SK-N-SH treated with all-trans-retinoic acid at 6 μM for 48 hours (cell line): ENCODE measurements around the gene THTPA.

Experiments used
- ATAC-seq: fragments of 200-7000 bp; cut with Tn5 transposase; 3 replicates; pipeline ENCODE4 v1.9.1; 2020; ENCODE audit warnings: mild to moderate bottlenecking, moderate library complexity
- BACH2 ChIP-seq: fragments of 250-450 bp; sonication (Bioruptor Pico); IDR thresholded peaks from 2 replicates; pipeline ENCODE4 v1.9.0; 2021; ENCODE audit warnings: mild to moderate bottlenecking, borderline replicate concordance
- CSRNP3 ChIP-seq: fragments of 250-450 bp; sonication (Bioruptor Pico); IDR thresholded peaks from 2 replicates; pipeline ENCODE4 v1.5.1; 2021; ENCODE audit warnings: mild to moderate bottlenecking, moderate library complexity
- ESRRG ChIP-seq: fragments of 250-450 bp; sonication (Bioruptor Pico); IDR thresholded peaks from 2 replicates; pipeline ENCODE4 v1.6.1; 2021; ENCODE audit warnings: mild to moderate bottlenecking
- GLIS3 ChIP-seq: fragments of 250-450 bp; sonication (Bioruptor Pico); IDR thresholded peaks from 2 replicates; pipeline ENCODE4 v1.5.0; 2020; ENCODE audit warnings: mild to moderate bottlenecking, moderate library complexity
- POU6F1 ChIP-seq: fragments of 250-450 bp; sonication (Bioruptor Pico); IDR thresholded peaks from 2 replicates; pipeline ENCODE4 v1.8.0; 2021; ENCODE audit warnings: low read depth, mild to moderate bottlenecking, moderate library complexity, borderline replicate concordance
- SNAI2 ChIP-seq: fragments of 250-450 bp; sonication (Bioruptor Pico); IDR thresholded peaks from 2 replicates; pipeline ENCODE4 v1.5.0; 2020; ENCODE audit warnings: mild to moderate bottlenecking, moderate library complexity
- TOX ChIP-seq: fragments of 250-450 bp; sonication (Bioruptor Pico); IDR thresholded peaks from 2 replicates; pipeline ENCODE4 v1.8.0; 2021; ENCODE audit warnings: mild to moderate bottlenecking, moderate library complexity, borderline replicate concordance
- ZC3H10 ChIP-seq: fragments of 250-450 bp; sonication (Bioruptor Pico); IDR thresholded peaks from 2 replicates; pipeline ENCODE4 v1.5.1; 2021; ENCODE audit warnings: mild to moderate bottlenecking, moderate library complexity
- ZFP30 ChIP-seq: fragments of 450-650 bp; formaldehyde crosslinking; IDR thresholded peaks from 2 replicates; pipeline ENCODE4 v1.5.0; 2022; ENCODE audit warnings: mild to moderate bottlenecking, moderate library complexity
- ZNF70 ChIP-seq: fragments of 450-650 bp; formaldehyde crosslinking; IDR thresholded peaks from 2 replicates; pipeline ENCODE4 v1.5.0; 2020; ENCODE audit warnings: mild to moderate bottlenecking, moderate library complexity
- ZNF8 ChIP-seq: fragments of 450-650 bp; formaldehyde crosslinking; IDR thresholded peaks from 2 replicates; pipeline ENCODE4 v1.5.0; 2020; ENCODE audit warnings: mild to moderate bottlenecking, moderate library complexity
- TF ChIP-seq, protein P1 (sequence below): fragments of 250-450 bp; sonication (Bioruptor Pico); IDR thresholded peaks from 2 replicates; pipeline ENCODE4 v1.8.0; 2020; ENCODE audit warnings: mild to moderate bottlenecking, moderate library complexity, borderline replicate concordance
- TF ChIP-seq, protein P2 (sequence below): fragments of 250-450 bp; sonication (Bioruptor Pico); IDR thresholded peaks from 2 replicates; pipeline ENCODE4 v1.5.0; 2020; ENCODE audit warnings: mild to moderate bottlenecking, moderate library complexity

The THTPA gene

DNA sequence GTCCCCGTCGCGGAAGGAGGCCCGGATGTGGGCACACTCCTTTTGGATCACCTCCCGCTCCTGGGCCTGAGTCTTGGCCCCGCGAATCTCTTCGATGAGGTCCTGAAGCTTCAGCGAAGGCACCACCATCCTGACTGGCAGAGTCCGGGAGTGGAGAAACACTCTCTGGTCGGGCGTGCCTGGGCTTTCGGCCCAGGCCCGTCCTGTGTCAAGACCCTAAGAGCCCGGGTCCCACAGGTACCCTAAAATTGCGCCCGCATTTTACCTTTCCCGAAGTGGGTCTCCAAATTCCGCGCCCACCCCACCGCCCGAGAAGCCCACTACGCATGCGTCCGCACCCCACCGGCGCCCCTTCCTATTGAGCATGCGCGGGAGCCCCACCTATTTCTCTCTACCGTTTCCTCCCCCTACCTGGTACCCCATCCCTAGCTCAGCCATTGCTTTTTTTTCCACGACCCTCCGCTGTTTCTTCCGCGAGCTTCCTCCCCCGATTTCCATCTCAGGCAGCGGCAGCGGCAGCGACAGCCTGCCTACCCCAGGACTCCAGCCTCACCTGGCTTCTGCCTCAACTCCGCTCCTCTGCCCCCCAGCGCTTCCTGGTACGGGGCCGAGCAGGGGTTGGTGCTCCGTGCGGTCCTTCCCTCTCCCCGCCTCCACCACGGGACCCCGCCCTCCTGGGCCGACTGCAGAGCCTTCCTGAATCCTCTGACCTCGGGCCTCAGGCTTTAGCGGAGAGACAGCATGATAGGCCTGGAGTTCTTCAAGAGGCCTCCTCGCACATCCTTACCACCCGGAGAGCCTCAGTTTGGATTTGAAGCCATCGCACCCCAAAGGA, 11.3 kb downstream of the THTPA start, which contains the start of gene AP1G2:
AP1G2 (minus strand) TSS at position 606 of the 835 bp plus-strand sequence; CDS start at position 129, 477 bp downstream.
- no peak for TF ChIP-seq ZNF8 (CRISPR knock-in tag)
- TF ChIP-seq, protein P1, sequence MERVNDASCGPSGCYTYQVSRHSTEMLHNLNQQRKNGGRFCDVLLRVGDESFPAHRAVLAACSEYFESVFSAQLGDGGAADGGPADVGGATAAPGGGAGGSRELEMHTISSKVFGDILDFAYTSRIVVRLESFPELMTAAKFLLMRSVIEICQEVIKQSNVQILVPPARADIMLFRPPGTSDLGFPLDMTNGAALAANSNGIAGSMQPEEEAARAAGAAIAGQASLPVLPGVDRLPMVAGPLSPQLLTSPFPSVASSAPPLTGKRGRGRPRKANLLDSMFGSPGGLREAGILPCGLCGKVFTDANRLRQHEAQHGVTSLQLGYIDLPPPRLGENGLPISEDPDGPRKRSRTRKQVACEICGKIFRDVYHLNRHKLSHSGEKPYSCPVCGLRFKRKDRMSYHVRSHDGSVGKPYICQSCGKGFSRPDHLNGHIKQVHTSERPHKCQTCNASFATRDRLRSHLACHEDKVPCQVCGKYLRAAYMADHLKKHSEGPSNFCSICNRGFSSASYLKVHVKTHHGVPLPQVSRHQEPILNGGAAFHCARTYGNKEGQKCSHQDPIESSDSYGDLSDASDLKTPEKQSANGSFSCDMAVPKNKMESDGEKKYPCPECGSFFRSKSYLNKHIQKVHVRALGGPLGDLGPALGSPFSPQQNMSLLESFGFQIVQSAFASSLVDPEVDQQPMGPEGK (CRISPR knock-in tag): peak; percentile 19; the same call in 1 of the 2 replicates
- TF ChIP-seq BACH2 (CRISPR knock-in tag): no peak
- TF ChIP-seq ZFP30 (CRISPR knock-in tag): no peak
- TF ChIP-seq ESRRG (CRISPR knock-in tag): 0 out of 2 replicates have a peak, but pooled peaks have one; percentile 5
- TF ChIP-seq GLIS3 (CRISPR knock-in tag): peak; percentile 27; the same call in 1 of the 2 replicates
- 0 out of 2 replicates have a peak, but pooled peaks have one; percentile 8 for TF ChIP-seq CSRNP3
- TF ChIP-seq POU6F1 (CRISPR knock-in tag): no peak
- peak; percentile 84 for ATAC-seq

- no peak for ATAC-seq
- TF ChIP-seq BACH2 (CRISPR knock-in tag) (no peak), ZNF70 (CRISPR knock-in tag) (no peak), SNAI2 (CRISPR knock-in tag) (no peak)
- TF ChIP-seq, protein P1 (CRISPR knock-in tag): no peak
These were observed 12.0 kb downstream of the THTPA start for GRCh38 chr14:23568021-23568599.

DNA sequence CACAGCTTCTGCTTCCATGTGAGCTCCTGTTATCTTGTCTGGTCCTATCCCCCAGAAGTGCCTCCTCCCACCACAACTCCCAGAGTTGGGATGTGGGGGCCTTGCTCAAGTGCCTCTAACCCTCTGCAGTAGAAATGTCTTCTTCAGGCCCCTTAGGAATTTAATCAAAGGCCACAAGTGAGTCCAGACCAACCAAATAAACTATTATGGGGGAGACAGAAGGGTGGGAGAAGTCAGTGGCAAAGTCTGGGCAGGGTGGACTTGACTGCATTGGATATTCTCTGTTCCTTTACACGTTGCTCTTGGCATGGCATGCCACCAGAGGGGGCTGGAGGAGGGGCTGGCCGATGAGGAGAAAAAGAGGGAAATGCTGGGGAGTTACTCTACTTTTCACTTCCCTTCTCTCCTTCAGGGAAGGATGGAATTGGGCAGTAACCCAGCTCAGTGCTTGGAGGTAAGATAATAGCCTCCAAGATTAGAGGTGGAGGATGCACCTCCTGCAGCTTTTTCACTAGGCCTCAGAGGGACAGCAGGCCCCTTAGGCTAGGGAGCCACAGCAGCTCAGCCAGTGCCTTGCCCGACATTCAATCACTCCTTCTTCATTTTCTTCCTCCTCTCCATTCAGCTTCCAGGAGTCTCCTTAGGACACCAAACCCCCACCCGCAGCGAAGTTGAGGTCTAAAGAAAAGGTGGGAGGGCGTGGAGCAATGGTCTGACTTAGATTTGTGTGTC, 12.7 kb downstream of the THTPA start:
- ATAC-seq: peak; percentile 34
- TF ChIP-seq ZC3H10: no peak
- TF ChIP-seq, protein P2, sequence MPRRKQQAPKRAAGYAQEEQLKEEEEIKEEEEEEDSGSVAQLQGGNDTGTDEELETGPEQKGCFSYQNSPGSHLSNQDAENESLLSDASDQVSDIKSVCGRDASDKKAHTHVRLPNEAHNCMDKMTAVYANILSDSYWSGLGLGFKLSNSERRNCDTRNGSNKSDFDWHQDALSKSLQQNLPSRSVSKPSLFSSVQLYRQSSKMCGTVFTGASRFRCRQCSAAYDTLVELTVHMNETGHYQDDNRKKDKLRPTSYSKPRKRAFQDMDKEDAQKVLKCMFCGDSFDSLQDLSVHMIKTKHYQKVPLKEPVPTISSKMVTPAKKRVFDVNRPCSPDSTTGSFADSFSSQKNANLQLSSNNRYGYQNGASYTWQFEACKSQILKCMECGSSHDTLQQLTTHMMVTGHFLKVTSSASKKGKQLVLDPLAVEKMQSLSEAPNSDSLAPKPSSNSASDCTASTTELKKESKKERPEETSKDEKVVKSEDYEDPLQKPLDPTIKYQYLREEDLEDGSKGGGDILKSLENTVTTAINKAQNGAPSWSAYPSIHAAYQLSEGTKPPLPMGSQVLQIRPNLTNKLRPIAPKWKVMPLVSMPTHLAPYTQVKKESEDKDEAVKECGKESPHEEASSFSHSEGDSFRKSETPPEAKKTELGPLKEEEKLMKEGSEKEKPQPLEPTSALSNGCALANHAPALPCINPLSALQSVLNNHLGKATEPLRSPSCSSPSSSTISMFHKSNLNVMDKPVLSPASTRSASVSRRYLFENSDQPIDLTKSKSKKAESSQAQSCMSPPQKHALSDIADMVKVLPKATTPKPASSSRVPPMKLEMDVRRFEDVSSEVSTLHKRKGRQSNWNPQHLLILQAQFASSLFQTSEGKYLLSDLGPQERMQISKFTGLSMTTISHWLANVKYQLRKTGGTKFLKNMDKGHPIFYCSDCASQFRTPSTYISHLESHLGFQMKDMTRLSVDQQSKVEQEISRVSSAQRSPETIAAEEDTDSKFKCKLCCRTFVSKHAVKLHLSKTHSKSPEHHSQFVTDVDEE: no peak
- no peak for TF ChIP-seq BACH2 (CRISPR knock-in tag)
- no peak for TF ChIP-seq TOX (CRISPR knock-in tag)
